ENCODE measurements around the gene PGP.

PGP gene

GRCh38 chr16:2176047-2176446 lies 38.6 kb downstream of the PGP start:
- no peaks in the 10 kb centered on the region for H3K4me1 ChIP-seq (ENCODE audit: insufficient read depth, low read length)

GRCh38 chr16:2175454-2175853 lies 39.2 kb downstream of the PGP start:
- Histone ChIP-seq H3K4me1 (ENCODE audit: insufficient read depth, low read length) (no peaks in the 10 kb centered on the region), H3K9ac (ENCODE audit: low read length) (no peak overlapping the region), H3K9me3 (ENCODE audit: low read length) (no peaks in the 10 kb centered on the region), H3K36me3 (ENCODE audit: insufficient read depth, low read length) (peaks cover 33% of the 10 kb centered on the region), H3K27ac (ENCODE audit: low read depth, low read length) (no peak overlapping the region), H3K27me3 (ENCODE audit: control insufficient read depth in 1 of 2, insufficient read depth in 2 of 2, low read length in 2 of 2) (no peaks in the 10 kb centered on the region), H3K4me3 (ENCODE audit: low read depth in 1 of 2, low read length in 2 of 2) (no peak overlapping the region)

More at GRCh38 chr16:2176047-2176446, 38.6 kb downstream of the PGP start:
- no peak overlapping the region for H3K27ac ChIP-seq (ENCODE audit: low read depth, low read length)
- H3K27me3 ChIP-seq (ENCODE audit: control insufficient read depth in 1 of 2, insufficient read depth in 2 of 2, low read length in 2 of 2) = no peaks in the 10 kb centered on the region
- no peak overlapping the region for H3K4me3 ChIP-seq (ENCODE audit: low read depth in 1 of 2, low read length in 2 of 2)
- no peaks in the 10 kb centered on the region for H3K9me3 ChIP-seq (ENCODE audit: low read length)
- no peak overlapping the region for H3K9ac ChIP-seq (ENCODE audit: low read length)
- H3K36me3 ChIP-seq (ENCODE audit: insufficient read depth, low read length) = peaks cover 33% of the 10 kb centered on the region

GRCh38 chr16:2174396-2175131 lies 40.1 kb downstream of the PGP start:
- Histone ChIP-seq H3K27ac (ENCODE audit: low read depth, low read length) (no peak overlapping the region), H3K4me1 (ENCODE audit: insufficient read depth, low read length) (no peaks in the 10 kb centered on the region)

GRCh38 chr16:2173916-2174315 lies 40.7 kb downstream of the PGP start:
- Histone ChIP-seq H3K27me3 (ENCODE audit: control insufficient read depth in 1 of 2, insufficient read depth in 2 of 2, low read length in 2 of 2) (no peaks in the 10 kb centered on the region), H3K36me3 (ENCODE audit: insufficient read depth, low read length) (peaks cover 33% of the 10 kb centered on the region), H3K4me3 (ENCODE audit: low read depth in 1 of 2, low read length in 2 of 2) (no peak overlapping the region), H3K27ac (ENCODE audit: low read depth, low read length) (no peak overlapping the region), H3K4me1 (ENCODE audit: insufficient read depth, low read length) (no peaks in the 10 kb centered on the region), H3K9ac (ENCODE audit: low read length) (no peak overlapping the region), H3K9me3 (ENCODE audit: low read length) (no peaks in the 10 kb centered on the region)

More at GRCh38 chr16:2174396-2175131, 40.1 kb downstream of the PGP start:
- Histone ChIP-seq H3K4me3 (ENCODE audit: low read depth in 1 of 2, low read length in 2 of 2) (no peak overlapping the region), H3K36me3 (ENCODE audit: insufficient read depth, low read length) (peaks cover 33% of the 10 kb centered on the region), H3K27me3 (ENCODE audit: control insufficient read depth in 1 of 2, insufficient read depth in 2 of 2, low read length in 2 of 2) (no peaks in the 10 kb centered on the region), H3K9ac (ENCODE audit: low read length) (no peak overlapping the region), H3K9me3 (ENCODE audit: low read length) (no peaks in the 10 kb centered on the region)

GRCh38 chr16:2173366-2173765 lies 41.3 kb downstream of the PGP start:
- H3K9me3 ChIP-seq (ENCODE audit: low read length) = no peaks in the 10 kb centered on the region
- no peak overlapping the region for H3K9ac ChIP-seq (ENCODE audit: low read length)
- H3K4me1 ChIP-seq (ENCODE audit: insufficient read depth, low read length) = no peaks in the 10 kb centered on the region
- no peak overlapping the region for H3K27ac ChIP-seq (ENCODE audit: low read depth, low read length)
- peaks cover 34% of the 10 kb centered on the region for H3K36me3 ChIP-seq (ENCODE audit: insufficient read depth, low read length)
- no peaks in the 10 kb centered on the region for H3K27me3 ChIP-seq (ENCODE audit: control insufficient read depth in 1 of 2, insufficient read depth in 2 of 2, low read length in 2 of 2)
- H3K4me3 ChIP-seq (ENCODE audit: low read depth in 1 of 2, low read length in 2 of 2) = no peak overlapping the region

- H3K4me1 ChIP-seq (ENCODE audit: insufficient read depth, low read length) = no peaks in the 10 kb centered on the region
- H3K36me3 ChIP-seq (ENCODE audit: insufficient read depth, low read length) = peaks cover 40% of the 10 kb centered on the region
- no peak overlapping the region for H3K27ac ChIP-seq (ENCODE audit: low read depth, low read length)
- H3K4me3 ChIP-seq (ENCODE audit: low read depth in 1 of 2, low read length in 2 of 2) = no peak overlapping the region
- H3K9ac ChIP-seq (ENCODE audit: low read length) = no peak overlapping the region
- H3K27me3 ChIP-seq (ENCODE audit: control insufficient read depth in 1 of 2, insufficient read depth in 2 of 2, low read length in 2 of 2) = no peaks in the 10 kb centered on the region
- H3K9me3 ChIP-seq (ENCODE audit: low read length) = no peaks in the 10 kb centered on the region
Observed at GRCh38 chr16:2172688-2173335, 41.8 kb downstream of the PGP start.

GRCh38 chr16:2171601-2172178 lies 43.0 kb downstream of the PGP start:
- no peak overlapping the region for H3K27ac ChIP-seq (ENCODE audit: low read depth, low read length)
- no peak overlapping the region for H3K9ac ChIP-seq (ENCODE audit: low read length)
- peaks cover 50% of the 10 kb centered on the region for H3K36me3 ChIP-seq (ENCODE audit: insufficient read depth, low read length)
- no peaks in the 10 kb centered on the region for H3K27me3 ChIP-seq (ENCODE audit: control insufficient read depth in 1 of 2, insufficient read depth in 2 of 2, low read length in 2 of 2)
- H3K4me1 ChIP-seq (ENCODE audit: insufficient read depth, low read length) = no peaks in the 10 kb centered on the region
- H3K4me3 ChIP-seq (ENCODE audit: low read depth in 1 of 2, low read length in 2 of 2) = no peak overlapping the region
- no peaks in the 10 kb centered on the region for H3K9me3 ChIP-seq (ENCODE audit: low read length)

- no peak overlapping the region for H3K27ac ChIP-seq (ENCODE audit: low read depth, low read length)
- peaks cover 52% of the 10 kb centered on the region for H3K36me3 ChIP-seq (ENCODE audit: insufficient read depth, low read length)
- no peaks in the 10 kb centered on the region for H3K9me3 ChIP-seq (ENCODE audit: low read length)
- H3K9ac ChIP-seq (ENCODE audit: low read length) = no peak overlapping the region
- no peak overlapping the region for H3K4me3 ChIP-seq (ENCODE audit: low read depth in 1 of 2, low read length in 2 of 2)
- no peaks in the 10 kb centered on the region for H3K4me1 ChIP-seq (ENCODE audit: insufficient read depth, low read length)
- no peaks in the 10 kb centered on the region for H3K27me3 ChIP-seq (ENCODE audit: control insufficient read depth in 1 of 2, insufficient read depth in 2 of 2, low read length in 2 of 2)
Observed at GRCh38 chr16:2170587-2171435, 43.8 kb downstream of the PGP start.

GRCh38 chr16:2170080-2170479 lies 44.6 kb downstream of the PGP start:
- H3K4me1 ChIP-seq (ENCODE audit: insufficient read depth, low read length) = no peaks in the 10 kb centered on the region
- no peak overlapping the region for H3K27ac ChIP-seq (ENCODE audit: low read depth, low read length)
- H3K9ac ChIP-seq (ENCODE audit: low read length) = no peak overlapping the region
- H3K4me3 ChIP-seq (ENCODE audit: low read depth in 1 of 2, low read length in 2 of 2) = no peak overlapping the region
- peaks cover 48% of the 10 kb centered on the region for H3K36me3 ChIP-seq (ENCODE audit: insufficient read depth, low read length)
- H3K9me3 ChIP-seq (ENCODE audit: low read length) = no peaks in the 10 kb centered on the region
- no peaks in the 10 kb centered on the region for H3K27me3 ChIP-seq (ENCODE audit: control insufficient read depth in 1 of 2, insufficient read depth in 2 of 2, low read length in 2 of 2)

- H3K36me3 ChIP-seq (ENCODE audit: insufficient read depth, low read length) = peaks cover 29% of the 10 kb centered on the region
- no peaks in the 10 kb centered on the region for H3K27me3 ChIP-seq (ENCODE audit: control insufficient read depth in 1 of 2, insufficient read depth in 2 of 2, low read length in 2 of 2)
- no peak overlapping the region for H3K27ac ChIP-seq (ENCODE audit: low read depth, low read length)
- no peaks in the 10 kb centered on the region for H3K9me3 ChIP-seq (ENCODE audit: low read length)
- H3K4me1 ChIP-seq (ENCODE audit: insufficient read depth, low read length) = no peaks in the 10 kb centered on the region
- H3K9ac ChIP-seq (ENCODE audit: low read length) = no peak overlapping the region
- H3K4me3 ChIP-seq (ENCODE audit: low read depth in 1 of 2, low read length in 2 of 2) = no peak overlapping the region
Observed at GRCh38 chr16:2167068-2167638, 47.5 kb downstream of the PGP start.
